GM23248 (cell line): ENCODE data around the gene ZNF579.

Experiments used
- EZH2 ChIP-seq: fragments of 200-600 bp; sonication (generic); IDR thresholded peaks from 2 replicates; pipeline ENCODE4 v1.6.1; 2018; ENCODE audit warnings: antibody characterized with exemption, mild to moderate bottlenecking; ENCODE audit not compliant: insufficient read depth, poor library complexity, severe bottlenecking
- EZH2phosphoT487 ChIP-seq: fragments of 200-600 bp; sonication (generic); IDR thresholded peaks from 2 replicates; pipeline ENCODE4 v1.6.1; 2018; ENCODE audit warnings: antibody characterized with exemption, moderate library complexity, mild to moderate bottlenecking, low read depth; ENCODE audit not compliant: insufficient read depth

DNA sequence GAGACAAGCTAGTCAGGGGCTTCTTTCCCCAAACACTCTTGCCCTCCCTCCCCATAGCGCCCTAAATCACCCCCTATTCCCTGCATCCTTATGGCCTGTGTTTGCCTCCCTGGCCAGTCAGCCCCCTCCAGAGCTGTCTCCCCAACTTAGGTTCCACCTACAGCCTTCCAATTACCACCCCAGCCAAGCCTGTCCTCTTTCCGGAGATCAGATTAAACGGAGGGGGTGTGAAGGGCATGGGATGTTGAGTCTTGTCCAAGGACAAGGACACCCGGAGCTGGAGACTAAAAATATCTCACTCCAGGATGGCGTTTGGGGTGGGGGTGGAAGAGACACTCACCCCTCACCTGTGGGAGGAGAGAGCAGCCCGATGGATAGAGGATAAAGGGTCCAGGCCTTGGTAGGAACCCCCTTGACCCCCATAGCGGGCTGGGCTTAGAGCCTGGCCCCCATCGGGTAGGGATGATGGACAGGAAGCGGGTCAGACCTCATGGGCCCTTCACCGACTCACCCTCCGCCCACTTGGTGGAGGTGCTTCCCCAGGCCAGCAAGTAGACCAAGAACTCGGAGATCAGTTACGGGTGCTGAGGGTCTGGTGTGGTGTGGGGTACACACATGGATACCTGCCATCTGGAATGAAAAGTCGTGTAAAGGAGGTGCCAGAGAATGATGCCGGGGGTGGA, 30.8 kb upstream of the ZNF579 start:
- TF ChIP-seq EZH2 (no peak), EZH2phosphoT487 (no peak)
